Tibial nerve (tissue), 4 donors: ENCODE measurements around the gene FGF1.

Experiments
- CTCF ChIP-seq, 5 experiments: fragments of 200-600 bp in 3 of 5; fragments of 450-650 bp in 2 of 5; sonication (generic) in 3 of 5; IDR thresholded peaks; one replicate each; pipeline ENCODE4 v1.5.1; 2016 to 2019; ENCODE audit warnings: antibody characterized with exemption in 5 of 5, mild to moderate bottlenecking in 3 of 5, moderate library complexity in 2 of 5
- EP300 ChIP-seq, 2 donors: sonication (generic); formaldehyde crosslinking; IDR thresholded peaks; one replicate each; pipeline ENCODE4 v1.6.1; 2017; ENCODE audit warnings: antibody characterized with exemption in 2 of 2, mild to moderate bottlenecking in 1 of 2
- POLR2A ChIP-seq, 2 donors: fragments of 450-650 bp; IDR thresholded peaks; one replicate each; pipeline ENCODE4 v1.6.1; 2017; ENCODE audit warnings: antibody characterized with exemption in 2 of 2, mild to moderate bottlenecking in 2 of 2, moderate library complexity in 2 of 2

- no peak for TF ChIP-seq CTCF (IDR thresholded peaks at IDR 0.05)
- TF ChIP-seq POLR2A (IDR thresholded peaks at IDR 0.05): no peak
- no peak for TF ChIP-seq EP300 (IDR thresholded peaks at IDR 0.05)
These were observed 32.6 kb downstream of the FGF1 start for GRCh38 chr5:142653321-142653720.
